Spinal cord (tissue), 10 donors: ENCODE data around the gene NTM. TPM values are rescaled to one million over a fixed set of nuclear protein-coding genes. Genes with fewer than 3 reads are reported as not detected.
A peak's percentile ranks its signal among the peaks of the same experiment; 100 is the strongest.
"Not testable (repeated sequence)": the region's sequence is repeated elsewhere in the genome, so short reads cannot be mapped to it uniquely, and the experiment has no call there.

Source experiments
- DNase-seq, 6 donors: peaks; one replicate each; pipeline versions ENCODE4 v3.0.0 to v3.0.0-alpha.2; 2013 to 2015; ENCODE audit warnings: low spot score in 6 of 6, low read depth in 4 of 6
- H3K27ac ChIP-seq: one replicate; pipeline ENCODE4 v1.5.1; 2013; ENCODE audit warnings: low read depth, low read length, control low read depth
- H3K27me3 ChIP-seq: one replicate; pipeline ENCODE4 v1.6.1; 2013; ENCODE audit warnings: low read length; ENCODE audit not compliant: control insufficient read depth, insufficient read depth
- H3K36me3 ChIP-seq: one replicate; pipeline ENCODE4 v1.6.1; 2013; ENCODE audit warnings: low read length; ENCODE audit not compliant: control insufficient read depth, insufficient read depth
- H3K4me1 ChIP-seq: one replicate; pipeline ENCODE4 v1.6.1; 2013; ENCODE audit warnings: low read length; ENCODE audit not compliant: control insufficient read depth, insufficient read depth
- H3K4me3 ChIP-seq: one replicate; pipeline ENCODE4 v1.5.1; 2013; ENCODE audit warnings: low read depth, low read length, control low read depth
- H3K9me3 ChIP-seq: one replicate; pipeline ENCODE4 v1.6.1; 2013; ENCODE audit warnings: low read length; ENCODE audit not compliant: control insufficient read depth, insufficient read depth
- WGBS: methylation state at CpG from one replicate; pipeline ENCODE4 v1.1.5; 2013; ENCODE audit warnings: missing lambda C conversion rate; ENCODE audit not compliant: insufficient coverage; 5-methylcytosine and 5-hydroxymethylcytosine counted together
- polyA plus RNA-seq, 2 donors: library from polyadenylated mRNA; unstranded; fragments of 120-200 nt; gene quantifications; one replicate each; pipeline ENCODE4 v1.2.1, GENCODE V29; 2013; ENCODE audit not compliant: insufficient read length in 2 of 2
- total RNA-seq, 2 donors: library from RNA; depleted of rRNA in 1 of 2; stranded (reverse); fragments of 120-200 nt in 1 of 2; fragments of >200 nt in 1 of 2; gene quantifications; one replicate each; pipeline versions ENCODE4 v1.2.3 to v1.2.4, GENCODE V29; 2013 to 2014
- donor health status: healthy.

NTM gene
- total and polyA plus RNA-seq, 4 donors: 69.3 to 181 (median 155) TPM

GRCh38 chr11:131674051-131674755 lies 303.8 kb downstream of the NTM start:
- no peaks in the 10 kb centered on the region for H3K27me3 ChIP-seq
- H3K4me3 ChIP-seq: no peak overlapping the region
- WGBS: 11% methylated on average over 13 of the region's 16 CpGs
- H3K9me3 ChIP-seq: no peaks in the 10 kb centered on the region
- peak overlapping the region; percentile 37 for H3K27ac ChIP-seq
- DNase-seq: peak in 5 of 6 donors; percentile 61 to 95 (median 70)
- peaks cover 5% of the 10 kb centered on the region for H3K36me3 ChIP-seq
- peaks cover 52% of the 10 kb centered on the region for H3K4me1 ChIP-seq

GRCh38 chr11:131675121-131675888 lies 304.9 kb downstream of the NTM start:
- no peaks in the 10 kb centered on the region for H3K27me3 ChIP-seq
- no CpG with 5 or more reads among the region's 11 CpGs for WGBS
- H3K36me3 ChIP-seq: peaks cover 5% of the 10 kb centered on the region
- no peak overlapping the region for H3K4me3 ChIP-seq
- H3K4me1 ChIP-seq: peaks cover 42% of the 10 kb centered on the region
- DNase-seq: no peak
- H3K27ac ChIP-seq: no peak overlapping the region
- H3K9me3 ChIP-seq: no peaks in the 10 kb centered on the region

DNA sequence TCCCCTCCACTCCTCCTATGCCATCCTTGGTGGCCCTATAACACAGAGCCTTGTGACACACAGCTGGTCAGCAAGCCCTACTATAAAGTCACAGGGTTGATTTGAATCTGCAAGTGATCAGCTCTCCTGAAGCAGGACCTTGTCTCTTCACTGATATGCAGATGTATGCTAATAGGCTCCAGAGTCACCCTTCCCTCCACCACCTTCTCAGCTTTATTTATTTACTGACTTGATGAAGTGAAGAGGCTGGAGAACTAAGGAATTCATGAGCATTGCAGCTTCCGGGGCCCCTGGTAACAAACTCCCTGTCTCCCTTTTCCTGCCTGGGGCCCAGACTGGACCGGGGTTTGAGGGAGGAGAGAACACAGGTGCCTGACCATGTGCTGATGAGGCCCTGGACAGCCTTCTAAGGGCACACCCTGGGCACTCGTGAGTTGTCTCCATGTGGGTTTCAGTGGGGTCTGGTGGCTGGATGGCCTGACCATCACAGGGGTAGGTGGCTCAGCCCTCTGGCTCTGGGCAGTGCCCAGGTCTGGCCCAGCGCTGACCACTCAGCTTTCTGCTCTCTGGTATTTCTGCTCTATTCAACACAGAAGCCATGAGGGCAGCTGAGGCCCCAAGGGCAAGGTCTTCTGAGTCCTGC lies 307.5 kb downstream of the NTM start:
- H3K9me3 ChIP-seq: no peaks in the 10 kb centered on the region
- peaks cover 3% of the 10 kb centered on the region for H3K36me3 ChIP-seq
- peaks cover 25% of the 10 kb centered on the region for H3K4me1 ChIP-seq
- no peak overlapping the region for H3K4me3 ChIP-seq
- no peak for DNase-seq
- WGBS: 50% methylated on average over 3 of the region's 4 CpGs
- H3K27ac ChIP-seq: no peak overlapping the region
- H3K27me3 ChIP-seq: no peaks in the 10 kb centered on the region

DNA sequence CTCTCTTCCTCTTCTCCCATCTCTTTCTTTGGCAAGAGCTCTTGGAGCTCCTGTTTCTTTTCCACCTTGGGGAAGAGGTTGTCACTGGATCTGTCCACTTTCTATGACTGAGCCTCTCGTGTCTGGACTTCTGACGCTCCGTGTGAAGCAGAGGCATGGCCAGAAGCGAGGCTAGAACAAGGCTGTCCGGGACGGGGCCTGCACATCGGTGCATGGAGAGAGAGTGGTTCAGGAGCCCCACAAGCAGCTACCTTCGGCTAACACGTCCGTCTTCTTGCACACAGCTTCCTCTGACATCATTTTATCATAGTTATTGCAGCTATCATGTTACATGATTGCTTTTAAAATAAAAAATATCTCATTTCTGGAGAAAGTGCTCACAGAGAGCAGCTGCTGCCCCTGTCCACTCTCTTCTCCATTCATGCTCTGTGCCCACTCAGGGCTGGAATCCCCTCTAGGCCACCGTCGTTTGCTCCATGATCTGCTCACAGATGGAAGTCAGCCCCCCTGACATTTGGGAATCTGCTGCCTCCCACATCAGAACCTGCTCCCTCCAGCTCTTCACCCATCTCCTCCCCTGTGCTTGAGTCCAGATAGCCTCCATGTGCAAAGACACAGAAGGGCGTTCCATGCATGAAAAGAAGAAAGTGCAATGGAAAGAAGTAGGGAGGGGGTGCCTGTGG lies 308.4 kb downstream of the NTM start:
- Histone ChIP-seq H3K27ac (no peak overlapping the region), H3K4me3 (no peak overlapping the region), H3K4me1 (peaks cover 28% of the 10 kb centered on the region), H3K27me3 (no peaks in the 10 kb centered on the region), H3K9me3 (no peaks in the 10 kb centered on the region), H3K36me3 (peaks cover 3% of the 10 kb centered on the region)
- 78% methylated on average over 10 of the region's 13 CpGs for WGBS
- no peak for DNase-seq

DNA sequence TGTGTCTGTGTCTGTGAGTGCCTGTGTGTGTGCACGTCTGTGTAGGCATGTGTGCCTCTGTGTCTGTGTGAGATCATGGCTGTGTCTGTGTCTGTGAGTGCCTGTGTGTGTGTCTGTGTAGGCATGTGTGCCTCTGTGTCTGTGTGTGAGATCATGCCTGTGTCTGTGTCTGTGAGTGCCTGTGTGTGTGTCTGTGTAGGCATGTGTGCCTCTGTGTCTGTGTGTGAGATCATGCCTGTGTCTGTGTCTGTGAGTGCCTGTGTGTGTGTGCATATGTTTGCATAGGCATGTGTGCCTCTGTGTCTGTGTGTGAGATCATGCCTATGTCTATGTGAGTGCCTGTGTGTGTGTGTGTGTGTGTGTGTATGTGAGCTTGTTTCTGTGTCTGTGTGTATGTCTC lies 310.0 kb downstream of the NTM start:
- DNase-seq, H3K4me3 ChIP-seq, H3K27ac ChIP-seq, H3K27me3 ChIP-seq, H3K9me3 ChIP-seq, H3K36me3 ChIP-seq: not testable (repeated sequence)
- 70% methylated on average over 1 of the region's 1 CpG for WGBS
- H3K4me1 ChIP-seq: peaks cover 30% of the 10 kb centered on the region

GRCh38 chr11:131681920-131682319 lies 311.5 kb downstream of the NTM start:
- no peak for DNase-seq
- no peaks in the 10 kb centered on the region for H3K9me3 ChIP-seq
- H3K4me1 ChIP-seq: peaks cover 30% of the 10 kb centered on the region
- 84% methylated on average over 9 of the region's 9 CpGs for WGBS
- H3K4me3 ChIP-seq: no peak overlapping the region
- H3K27me3 ChIP-seq: no peaks in the 10 kb centered on the region
- peaks cover 6% of the 10 kb centered on the region for H3K36me3 ChIP-seq
- no peak overlapping the region for H3K27ac ChIP-seq

DNA sequence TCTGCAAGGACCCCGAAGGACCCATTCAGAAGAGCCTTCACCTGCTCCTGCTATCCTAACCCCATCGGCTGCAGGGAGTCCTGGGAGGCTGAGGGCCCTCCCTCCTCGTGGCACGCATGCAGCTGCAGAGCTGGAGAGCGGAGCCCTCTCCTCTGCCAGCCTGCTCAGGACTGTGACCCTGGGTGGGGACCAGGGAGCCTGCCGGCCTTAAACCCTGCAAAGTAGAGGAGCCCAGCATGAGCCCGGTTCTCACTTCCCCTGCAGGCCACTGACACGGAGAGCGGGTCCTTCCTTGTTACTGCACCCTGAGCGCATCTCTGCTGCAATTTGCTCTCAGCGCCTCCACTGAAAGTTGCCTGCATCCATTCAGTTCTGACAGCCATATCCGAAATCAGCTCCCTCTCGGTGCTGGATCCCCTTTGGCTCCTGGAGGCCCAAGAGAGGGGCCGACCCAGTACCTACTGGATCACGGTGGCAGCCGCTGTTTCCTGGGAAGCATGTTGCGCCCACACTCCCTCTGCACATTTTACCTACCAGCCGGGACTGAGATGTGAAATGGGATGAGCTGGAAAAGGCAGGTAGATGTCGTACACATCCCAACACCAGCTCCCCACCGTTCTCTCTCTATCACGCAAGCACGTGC lies 312.1 kb downstream of the NTM start:
- H3K27me3 ChIP-seq: no peaks in the 10 kb centered on the region
- DNase-seq: no peak
- WGBS: 80% methylated on average over 16 of the region's 22 CpGs
- no peak overlapping the region for H3K4me3 ChIP-seq
- no peaks in the 10 kb centered on the region for H3K9me3 ChIP-seq
- H3K4me1 ChIP-seq: peaks cover 33% of the 10 kb centered on the region
- H3K27ac ChIP-seq: no peak overlapping the region
- peaks cover 6% of the 10 kb centered on the region for H3K36me3 ChIP-seq

DNA sequence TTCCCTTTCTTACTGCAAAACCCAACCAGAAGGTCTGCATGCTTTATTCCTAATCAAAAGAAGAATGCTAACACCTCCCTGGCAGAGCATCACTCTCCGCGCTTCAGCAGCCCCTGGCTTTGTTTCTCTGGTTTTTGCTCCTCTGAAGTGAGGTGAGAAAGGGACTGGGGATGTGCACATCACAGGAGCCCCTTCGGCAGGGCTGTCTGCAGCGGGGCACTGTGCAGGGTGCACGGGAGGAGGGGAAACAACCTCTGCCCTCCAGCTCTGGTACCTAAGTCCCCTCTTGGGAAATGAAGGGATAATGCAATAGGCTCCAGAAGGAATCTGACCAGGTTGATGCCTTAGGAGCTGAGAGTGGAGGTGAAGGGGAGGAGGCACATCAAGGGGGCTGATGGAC lies 312.7 kb downstream of the NTM start:
- Histone ChIP-seq H3K36me3 (peaks cover 6% of the 10 kb centered on the region), H3K27ac (no peak overlapping the region), H3K4me3 (no peak overlapping the region), H3K9me3 (no peaks in the 10 kb centered on the region), H3K4me1 (peaks cover 39% of the 10 kb centered on the region), H3K27me3 (no peaks in the 10 kb centered on the region)
- no peak for DNase-seq
- WGBS: 79% methylated on average over 3 of the region's 5 CpGs

DNA sequence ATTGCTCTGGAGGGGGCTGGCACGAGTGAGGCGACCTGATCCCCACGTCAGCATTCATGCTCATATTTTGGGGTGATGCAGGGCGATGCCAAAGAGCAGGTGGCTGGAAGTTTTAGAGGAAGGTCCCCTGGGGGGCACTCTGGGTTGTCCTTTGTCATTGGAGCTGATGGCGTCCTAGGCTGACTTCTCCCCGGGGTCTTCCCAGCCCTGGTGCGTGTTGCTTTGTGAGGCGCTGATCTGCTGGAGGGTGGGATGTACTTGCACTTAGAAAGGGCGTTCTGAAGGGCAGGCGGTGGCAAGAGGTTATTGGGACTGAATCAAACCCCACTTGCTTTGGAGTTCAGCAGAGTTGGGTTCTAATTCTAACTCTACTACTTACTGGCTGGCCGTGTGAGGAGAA lies 313.3 kb downstream of the NTM start:
- WGBS: 87% methylated on average over 10 of the region's 11 CpGs
- H3K9me3 ChIP-seq: no peaks in the 10 kb centered on the region
- H3K4me3 ChIP-seq: no peak overlapping the region
- peaks cover 6% of the 10 kb centered on the region for H3K36me3 ChIP-seq
- H3K27me3 ChIP-seq: no peaks in the 10 kb centered on the region
- H3K27ac ChIP-seq: no peak overlapping the region
- no peak for DNase-seq
- H3K4me1 ChIP-seq: peaks cover 43% of the 10 kb centered on the region
